ENCODE measurements around the gene EMC10.

The EMC10 gene

GRCh38 chr19:50492303-50493052, 16.2 kb downstream of the EMC10 start:
- TF ChIP-seq, protein P1, sequence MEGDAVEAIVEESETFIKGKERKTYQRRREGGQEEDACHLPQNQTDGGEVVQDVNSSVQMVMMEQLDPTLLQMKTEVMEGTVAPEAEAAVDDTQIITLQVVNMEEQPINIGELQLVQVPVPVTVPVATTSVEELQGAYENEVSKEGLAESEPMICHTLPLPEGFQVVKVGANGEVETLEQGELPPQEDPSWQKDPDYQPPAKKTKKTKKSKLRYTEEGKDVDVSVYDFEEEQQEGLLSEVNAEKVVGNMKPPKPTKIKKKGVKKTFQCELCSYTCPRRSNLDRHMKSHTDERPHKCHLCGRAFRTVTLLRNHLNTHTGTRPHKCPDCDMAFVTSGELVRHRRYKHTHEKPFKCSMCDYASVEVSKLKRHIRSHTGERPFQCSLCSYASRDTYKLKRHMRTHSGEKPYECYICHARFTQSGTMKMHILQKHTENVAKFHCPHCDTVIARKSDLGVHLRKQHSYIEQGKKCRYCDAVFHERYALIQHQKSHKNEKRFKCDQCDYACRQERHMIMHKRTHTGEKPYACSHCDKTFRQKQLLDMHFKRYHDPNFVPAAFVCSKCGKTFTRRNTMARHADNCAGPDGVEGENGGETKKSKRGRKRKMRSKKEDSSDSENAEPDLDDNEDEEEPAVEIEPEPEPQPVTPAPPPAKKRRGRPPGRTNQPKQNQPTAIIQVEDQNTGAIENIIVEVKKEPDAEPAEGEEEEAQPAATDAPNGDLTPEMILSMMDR (IDR thresholded peaks at IDR 0.05; ENCODE audit: low read length, missing control alignments) = no peak
- no peak overlapping the region for H3K4me3 ChIP-seq (replicated peaks; ENCODE audit: low read depth, low read length)
- DNase-seq (ENCODE audit: low read depth) = no peak

DNA sequence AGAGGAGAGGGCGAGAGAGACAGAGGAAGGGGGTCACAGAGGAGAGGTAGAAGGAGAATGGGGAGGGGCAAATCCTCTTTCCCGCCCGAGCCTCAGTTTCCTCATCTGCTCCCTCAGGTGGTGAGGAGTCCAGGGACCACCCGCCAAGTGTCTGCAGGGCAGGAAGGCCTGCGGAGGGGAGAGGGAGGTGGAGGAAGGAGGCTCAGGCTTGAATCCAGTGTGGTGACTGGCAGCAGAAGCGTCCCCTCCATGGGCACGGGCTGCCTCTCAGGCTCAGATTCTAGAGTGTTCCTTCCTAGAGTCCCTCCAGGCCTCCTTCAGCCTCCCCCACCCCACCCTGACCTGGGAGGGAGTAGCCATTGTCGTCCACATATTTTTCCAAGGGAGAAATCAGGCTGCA, 16.9 kb downstream of the EMC10 start:
- TF ChIP-seq, protein P1 (IDR thresholded peaks at IDR 0.05; ENCODE audit: low read length, missing control alignments) = no peak
- no peak overlapping the region for H3K4me3 ChIP-seq (replicated peaks; ENCODE audit: low read depth, low read length)
- DNase-seq (ENCODE audit: low read depth) = no peak

DNA sequence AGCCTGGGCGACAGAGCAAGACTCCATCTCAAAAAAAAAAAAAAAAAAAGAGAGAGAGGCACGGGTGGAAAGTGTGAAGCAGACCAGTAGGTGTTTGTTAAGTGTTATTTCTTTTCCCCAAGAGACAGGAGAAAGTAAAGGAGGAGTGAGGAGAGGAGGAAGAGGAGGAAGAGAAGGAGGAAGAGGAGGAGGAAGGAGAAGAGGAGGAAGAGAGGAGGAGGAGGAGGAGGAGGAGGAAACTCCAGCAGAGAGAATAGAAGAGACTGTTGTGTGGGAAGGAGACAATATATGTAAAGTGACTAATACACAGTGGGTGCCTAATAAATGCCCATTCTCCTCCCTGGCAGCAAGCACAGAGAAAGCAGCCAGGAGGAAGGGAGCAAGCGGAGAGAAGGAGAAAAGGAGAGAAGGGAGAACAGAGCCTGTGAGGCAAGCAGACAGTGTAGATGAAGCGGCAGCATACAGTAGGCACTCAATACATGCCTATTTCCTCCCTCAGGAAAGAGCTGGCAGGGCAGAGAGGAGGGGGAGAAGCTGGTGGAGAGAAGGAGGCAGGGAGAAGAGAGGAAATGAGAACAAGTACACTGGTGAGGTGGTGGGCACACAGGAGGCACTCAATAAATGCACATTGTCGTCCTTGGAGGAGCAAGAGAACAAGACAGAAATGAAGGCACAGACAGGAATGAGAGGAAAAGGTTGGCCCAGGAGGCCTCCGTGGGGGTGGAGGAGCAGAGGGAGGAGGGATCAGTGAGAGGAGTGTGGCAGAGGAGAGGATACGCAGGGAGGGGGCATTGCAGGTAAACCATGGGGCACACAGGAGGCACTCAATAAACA, 18.1 kb downstream of the EMC10 start:
- no peak for DNase-seq (ENCODE audit: low read depth)
- TF ChIP-seq, protein P1 (IDR thresholded peaks at IDR 0.05; ENCODE audit: low read length, missing control alignments) = no peak
- H3K4me3 ChIP-seq (replicated peaks; ENCODE audit: low read depth, low read length) = no peak overlapping the region

DNA sequence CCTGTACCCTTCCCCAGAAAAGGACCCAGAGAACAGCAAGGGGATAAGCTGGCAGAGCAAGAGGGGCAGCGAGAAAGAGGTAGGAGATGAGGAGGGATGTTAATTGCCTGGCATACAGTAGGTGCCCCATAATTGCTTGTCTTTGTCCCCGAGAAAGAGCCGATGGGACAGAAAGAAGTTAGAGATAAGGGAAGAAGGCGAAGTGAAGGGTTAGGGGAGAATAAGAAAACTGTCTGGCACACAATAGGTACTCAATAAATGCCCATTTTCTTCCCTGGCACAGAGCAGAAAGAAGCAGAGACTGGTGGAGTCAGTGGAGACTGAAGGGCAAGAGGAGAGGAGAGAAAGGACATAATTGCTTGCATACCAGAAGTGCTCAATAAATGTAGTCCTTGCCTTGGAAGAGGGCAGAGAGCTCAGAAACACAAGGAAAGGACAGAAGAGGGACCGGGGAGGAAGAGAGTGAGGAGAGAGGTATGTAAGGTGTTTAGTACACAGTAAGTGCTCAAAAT, 18.8 kb downstream of the EMC10 start:
- TF ChIP-seq, protein P1 (IDR thresholded peaks at IDR 0.05; ENCODE audit: low read length, missing control alignments) = no peak
- no peak for DNase-seq (ENCODE audit: low read depth)
- no peak overlapping the region for H3K4me3 ChIP-seq (replicated peaks; ENCODE audit: low read depth, low read length)

DNA sequence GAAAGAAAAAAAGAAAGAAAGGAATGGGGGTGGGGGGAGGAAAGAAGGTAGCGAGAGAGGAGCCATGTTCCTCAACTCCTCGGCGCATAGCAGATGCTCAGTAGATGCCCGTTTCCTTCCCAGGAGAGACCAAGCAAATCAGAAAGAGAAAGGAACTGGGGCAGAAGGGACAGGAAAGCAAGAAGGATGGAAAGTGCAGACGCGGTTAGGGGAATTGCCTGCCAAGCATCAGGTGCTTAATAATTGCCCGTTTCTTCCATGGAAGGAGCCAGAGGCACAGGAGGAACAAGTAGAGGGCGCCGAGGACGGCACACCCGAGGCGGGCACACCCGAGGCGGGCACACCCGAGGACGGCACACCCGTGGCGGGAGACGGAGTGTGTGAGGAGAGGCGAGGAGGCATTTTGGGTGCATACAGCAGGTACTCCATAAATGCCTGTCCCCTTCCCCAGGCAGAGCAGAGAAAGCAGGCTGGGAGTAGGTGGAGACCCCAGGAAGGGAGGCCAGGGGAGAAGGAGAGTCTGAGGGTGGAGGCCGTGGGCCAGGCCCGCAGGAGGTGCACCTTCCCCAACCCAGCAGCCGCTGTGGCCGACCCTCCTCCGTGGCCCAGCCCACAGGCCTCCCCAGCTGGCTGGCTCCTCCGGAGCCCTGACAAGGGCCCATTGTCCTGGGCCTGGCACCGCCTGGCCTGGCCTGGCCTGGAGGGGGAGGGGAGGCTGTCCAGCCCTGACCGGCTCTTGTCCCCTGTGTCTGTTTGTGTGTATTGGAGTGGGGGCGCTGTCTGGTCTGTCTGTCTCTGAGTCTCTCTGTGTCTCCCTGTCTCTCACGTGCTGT, 20.1 kb downstream of the EMC10 start:
- no peak for DNase-seq (ENCODE audit: low read depth)
- TF ChIP-seq, protein P1 (IDR thresholded peaks at IDR 0.05; ENCODE audit: low read length, missing control alignments) = no peak
- H3K4me3 ChIP-seq (replicated peaks; ENCODE audit: low read depth, low read length) = no peak overlapping the region

- no peak for DNase-seq (ENCODE audit: low read depth)
- H3K4me3 ChIP-seq (replicated peaks; ENCODE audit: low read depth, low read length) = no peak overlapping the region
- TF ChIP-seq, protein P1 (IDR thresholded peaks at IDR 0.05; ENCODE audit: low read length, missing control alignments) = no peak
Measured at GRCh38 chr19:50497022-50497405, 20.7 kb downstream of the EMC10 start.
